Mucosa of descending colon (tissue), 3 donors: ENCODE data around the gene DOC2B. TPM values are rescaled to one million over a fixed set of nuclear protein-coding genes. Genes with fewer than 3 reads are reported as not detected.

Experiments used
- ATAC-seq: fragments of 200-7000 bp; cut with Tn5 transposase; one replicate; pipeline ENCODE4 v1.9.1; 2020; ENCODE audit warnings: mild to moderate bottlenecking, moderate library complexity
- DNase-seq, 3 donors: peaks; one replicate each; pipeline ENCODE4 v3.0.0-alpha.2; 2020
- H3K36me3 ChIP-seq: fragments of 200-600 bp; one replicate; pipeline ENCODE4 v1.8.0; 2021; ENCODE audit warnings: low read depth, mild to moderate bottlenecking
- H3K4me1 ChIP-seq: fragments of 200-600 bp; one replicate; pipeline ENCODE4 v1.8.0; 2021; ENCODE audit warnings: low read depth, mild to moderate bottlenecking
- H3K4me3 ChIP-seq: fragments of 200-600 bp; one replicate; pipeline ENCODE4 v1.8.0; 2021; ENCODE audit warnings: mild to moderate bottlenecking
- H3K9me3 ChIP-seq: fragments of 200-600 bp; one replicate; pipeline ENCODE4 v1.8.0; 2021; ENCODE audit warnings: mild to moderate bottlenecking
- CTCF ChIP-seq: fragments of 200-600 bp; IDR thresholded peaks from one replicate; pipeline ENCODE4 v1.8.0; 2022; ENCODE audit warnings: antibody characterized with exemption, mild to moderate bottlenecking
- intact Hi-C, 2 donors: fragments of 100-400 bp; cut with DNase I in 1 of 2; cut with micrococcal nuclease in 1 of 2; formaldehyde crosslinking; loops; one replicate each; pipeline versions ENCODE4 v1.11.0 to v1.11.1; 2022; cut with DNase I, micrococcal nuclease
- total RNA-seq, 3 donors: library from RNA; stranded (reverse); fragmentation: NEBNext Ultra II Directional in 2 of 3; extraction: Animal tissue kit (Norgen Biotek cat#: 25700) in 2 of 3; gene quantifications; one replicate each; pipeline versions ENCODE4 v1.2.1 to v1.2.4, GENCODE V29; 2021 to 2023
- donor health status: DM: no; HTN: no; CAD: no; lungs with moderate emphysema.
- donor health status: DM: no; HTN: no; CAD: no.
- donor health status: DM: no; HTN: yes; CAD: no.

DOC2B gene
- total RNA-seq, 3 donors from 2014 or later: 3.2 to 6.7 (median 4.0) TPM

GRCh38 chr17:157901-158300, 23.5 kb downstream of the DOC2B start:
- DNase-seq (peak in 1 of 3 donors; percentile 9), ATAC-seq (no peak)
- no peak for TF ChIP-seq CTCF
- intact Hi-C loops: no loop called here
- Histone ChIP-seq H3K9me3 (no peaks in the 10 kb centered on the region), H3K36me3 (no peaks in the 10 kb centered on the region), H3K4me3 (no peak overlapping the region), H3K4me1 (no peaks in the 10 kb centered on the region)

GRCh38 chr17:156946-157345, 24.5 kb downstream of the DOC2B start:
- H3K9me3 ChIP-seq: no peaks in the 10 kb centered on the region
- no peak overlapping the region for H3K4me3 ChIP-seq
- no peaks in the 10 kb centered on the region for H3K4me1 ChIP-seq
- H3K36me3 ChIP-seq: no peaks in the 10 kb centered on the region
- peak in 1 of 3 donors; percentile 29 for DNase-seq
- ATAC-seq: no peak
- no peak for TF ChIP-seq CTCF
- intact Hi-C loops: no loop called here

DNA sequence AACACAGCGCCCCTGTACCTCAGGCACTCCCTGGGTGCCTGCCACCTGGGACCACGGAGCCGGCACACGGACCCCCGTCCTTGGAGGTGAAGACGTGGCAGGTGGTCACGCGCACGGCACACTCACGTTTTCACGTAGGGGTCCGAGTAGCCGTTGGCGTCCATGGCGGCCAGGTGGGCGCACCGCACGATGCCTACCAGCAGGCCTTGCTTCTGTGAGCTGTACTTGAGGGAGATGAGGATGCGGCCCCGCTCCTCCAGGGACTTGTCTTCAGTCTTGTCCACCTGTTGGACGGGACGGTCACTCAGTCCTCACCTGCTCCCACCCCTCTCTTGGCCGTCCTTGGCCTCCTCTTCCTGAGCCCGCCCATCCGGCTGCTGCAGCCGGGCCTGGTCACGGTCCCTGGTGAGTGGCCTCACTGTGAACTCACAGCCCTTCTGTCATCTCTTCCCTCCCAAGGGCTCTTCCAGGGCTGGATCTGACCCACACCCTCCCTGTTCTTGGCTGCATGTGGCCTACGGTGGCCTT, 25.3 kb downstream of the DOC2B start:
- no peaks in the 10 kb centered on the region for H3K9me3 ChIP-seq
- intact Hi-C loops: no loop called here
- no peak overlapping the region for H3K4me3 ChIP-seq
- no peak for TF ChIP-seq CTCF
- H3K36me3 ChIP-seq: no peaks in the 10 kb centered on the region
- ATAC-seq (no peak), DNase-seq (peak in 1 of 3 donors; percentile 19)
- no peaks in the 10 kb centered on the region for H3K4me1 ChIP-seq

DNA sequence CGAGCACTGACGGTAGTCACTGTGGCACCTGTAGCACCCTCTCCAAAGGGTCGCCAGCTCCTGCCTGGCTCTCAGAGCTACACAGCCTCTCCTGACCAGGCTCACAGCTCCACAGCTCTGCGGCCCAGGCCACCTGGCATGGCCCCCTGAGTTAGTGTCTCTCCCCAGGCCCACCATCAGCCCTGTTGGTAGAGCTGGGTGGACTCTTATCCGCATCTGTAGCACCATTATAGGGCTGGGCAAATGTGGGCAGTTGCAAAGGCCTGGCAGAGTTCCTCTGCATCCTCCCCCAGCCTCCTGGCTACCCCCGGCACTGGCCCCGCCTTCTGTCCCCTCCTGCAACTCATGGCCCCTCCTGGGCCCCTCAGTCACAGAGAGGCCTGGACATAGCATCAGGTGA, 25.9 kb downstream of the DOC2B start:
- Histone ChIP-seq H3K4me3 (no peak overlapping the region), H3K9me3 (no peaks in the 10 kb centered on the region), H3K4me1 (no peaks in the 10 kb centered on the region), H3K36me3 (no peaks in the 10 kb centered on the region)
- ATAC-seq (no peak), DNase-seq (no peak)
- intact Hi-C loops: no loop called here
- no peak for TF ChIP-seq CTCF

DNA sequence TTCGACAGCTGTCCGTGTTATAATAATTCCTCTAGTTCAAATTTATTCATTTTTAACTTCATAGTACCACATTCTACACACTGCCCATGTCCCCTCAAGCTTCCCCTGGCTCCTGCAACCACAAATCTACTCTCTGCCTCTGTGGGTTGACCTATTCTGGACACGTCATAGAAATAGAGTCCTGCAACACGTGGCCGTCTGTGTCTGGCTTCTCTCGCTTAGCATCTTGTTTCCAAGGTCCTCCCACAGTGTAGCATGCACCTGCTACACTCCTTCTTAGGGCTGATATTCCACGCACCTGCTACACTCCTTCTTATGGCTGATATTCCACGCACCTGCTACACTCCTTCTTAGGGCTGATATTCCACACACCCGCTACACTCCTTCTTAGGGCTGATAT, 27.6 kb downstream of the DOC2B start:
- ATAC-seq (no peak), DNase-seq (peak in 1 of 3 donors; percentile 1)
- no peak for TF ChIP-seq CTCF
- H3K36me3 ChIP-seq: no peaks in the 10 kb centered on the region
- no peaks in the 10 kb centered on the region for H3K4me1 ChIP-seq
- H3K4me3 ChIP-seq: no peak overlapping the region
- intact Hi-C loops: no loop called here
- no peaks in the 10 kb centered on the region for H3K9me3 ChIP-seq

- H3K4me3 ChIP-seq: no peak overlapping the region
- H3K4me1 ChIP-seq: no peaks in the 10 kb centered on the region
- ATAC-seq (no peak), DNase-seq (peak in 1 of 3 donors; percentile 19)
- no peaks in the 10 kb centered on the region for H3K9me3 ChIP-seq
- TF ChIP-seq CTCF: no peak
- intact Hi-C loops: no loop called here
- H3K36me3 ChIP-seq: no peaks in the 10 kb centered on the region
These were observed 28.5 kb downstream of the DOC2B start for GRCh38 chr17:152860-153420.
